Spleen (tissue), 11 donors: ENCODE measurements around the gene FGD5. TPM values are rescaled to one million over a fixed set of nuclear protein-coding genes. Genes with fewer than 3 reads are reported as not detected.

ENCODE experiments used
- DNase-seq: peaks from one replicate; pipeline ENCODE4 v3.0.0-alpha.2; 2020
- H3K27ac ChIP-seq, 8 donors: fragments of 200-600 bp; sonication (generic) in 7 of 8; 1 replicate in 4 of 8; 2 replicates in 4 of 8; pipeline versions ENCODE4 v1.5.0 to v1.8.0; 2016 to 2021; ENCODE audit warnings: inconsistent platforms in 4 of 8, mild to moderate bottlenecking in 4 of 8, moderate library complexity in 1 of 8
- H3K27me3 ChIP-seq, 7 donors: fragments of 200-600 bp; sonication (generic) in 6 of 7; replicated peaks in 1 of 7; 1 replicate in 4 of 7; 2 replicates in 3 of 7; pipeline versions ENCODE4 v1.5.0 to v1.8.0; 2016 to 2021; ENCODE audit warnings: inconsistent platforms in 3 of 7, mild to moderate bottlenecking in 1 of 7
- H3K36me3 ChIP-seq, 6 donors: fragments of 200-600 bp; sonication (generic) in 5 of 6; 1 replicate in 4 of 6; 2 replicates in 2 of 6; pipeline versions ENCODE4 v1.5.0 to v1.8.0; 2016 to 2021; ENCODE audit warnings: inconsistent platforms in 2 of 6
- H3K4me1 ChIP-seq, 6 donors: fragments of 200-600 bp; sonication (generic) in 5 of 6; 1 replicate in 3 of 6; 2 replicates in 3 of 6; pipeline versions ENCODE4 v1.5.0 to v1.8.0; 2016 to 2021; ENCODE audit warnings: inconsistent platforms in 3 of 6
- H3K4me3 ChIP-seq, 8 donors: fragments of 200-600 bp; sonication (generic) in 7 of 8; 1 replicate in 4 of 8; 2 replicates in 4 of 8; pipeline versions ENCODE4 v1.5.0 to v1.8.0; 2016 to 2021; ENCODE audit warnings: inconsistent platforms in 4 of 8, mild to moderate bottlenecking in 4 of 8, moderate library complexity in 2 of 8
- H3K9me3 ChIP-seq, 8 donors: fragments of 200-600 bp; sonication (generic) in 7 of 8; 1 replicate in 4 of 8; 2 replicates in 4 of 8; pipeline versions ENCODE4 v1.5.0 to v1.8.0; 2016 to 2021; ENCODE audit warnings: inconsistent platforms in 4 of 8
- CTCF ChIP-seq, 11 experiments: fragments of 200-600 bp in 7 of 11; fragments of 450-650 bp in 4 of 11; sonication (generic) in 4 of 11; IDR thresholded peaks in 8 of 11; conservative IDR thresholded peaks in 3 of 11; 1 replicate in 7 of 11; 2 replicates in 4 of 11; pipeline versions ENCODE4 v1.4.0 to v1.8.0; 2016 to 2021; ENCODE audit warnings: antibody characterized with exemption in 11 of 11, inconsistent platforms in 4 of 11, mild to moderate bottlenecking in 1 of 11
- POLR2A ChIP-seq, 3 donors: fragments of 450-650 bp; IDR thresholded peaks; one replicate each; pipeline ENCODE4 v1.5.1; 2017; ENCODE audit warnings: antibody characterized with exemption in 3 of 3, mild to moderate bottlenecking in 1 of 3
- POLR2AphosphoS5 ChIP-seq, 3 donors: sonication (generic); formaldehyde crosslinking; IDR thresholded peaks; one replicate each; pipeline ENCODE4 v1.5.1; 2017; ENCODE audit warnings: antibody characterized with exemption in 3 of 3
- WGBS, 5 donors: extraction: QIAGEN DNeasy Blood & Tissue Kit in 3 of 5; methylation state at CpG; one replicate each; pipeline versions ENCODE4 v1.1.5 to v1.1.7; 2013 to 2018; 5-methylcytosine and 5-hydroxymethylcytosine counted together
- intact Hi-C: fragments of 100-400 bp; cut with DNase I; formaldehyde crosslinking; loops from one replicate; pipeline ENCODE4 v1.15.0; 2023; ENCODE audit warnings: low total_unique reads
- polyA plus RNA-seq, 3 donors: library from polyadenylated mRNA; stranded (reverse); fragments of 200-250 nt; gene quantifications; one replicate each; pipeline ENCODE4 v1.2.1, GENCODE V29; 2013
- total RNA-seq, 7 donors: library from RNA; depleted of rRNA in 3 of 7; stranded (reverse); fragments of >200 nt in 3 of 7; fragmentation: NEBNext Ultra II Directional in 4 of 7; extraction: Animal tissue kit (Norgen Biotek cat#: 25700) in 4 of 7; gene quantifications; one replicate each; pipeline versions ENCODE4 v1.1.0 to v1.2.1, GENCODE V29; 2016 to 2021
- donor health status: healthy with polysubstance abuse.
- donor health status: DM: no; HTN: no; CAD: no; lungs with moderate emphysema.
- donor health status: DM: no; HTN: no; CAD: no.
- donor health status: Bipolar disorder and iron deficiency.
- donor health status: healthy.
- donor health status: DM: no; HTN: no; CAD: no.
- donor health status: DM: yes; HTN: yes; CAD: no.

The FGD5 gene
- total and polyA plus RNA-seq, 10 donors: 6.0 to 145 (median 63.8) TPM

- peak; percentile 79 for DNase-seq
- intact Hi-C loops: no loop called here
- peaks cover 0 to 73% (median 42%) of the 10 kb centered on the region in 6 donors for H3K4me1 ChIP-seq
- H3K27me3 ChIP-seq: peaks cover 0 to 77% (median 17%) of the 10 kb centered on the region in 7 donors
- peak overlapping the region; percentile 27 to 90 (median 84) for H3K27ac ChIP-seq
- WGBS, 5 donors: 7 to 25% (median 12%) methylated on average over 25 to 84 of the region's 85 CpGs
- TF ChIP-seq CTCF (IDR thresholded peaks at IDR 0.05 in 8 of 11, conservative IDR thresholded peaks at IDR 0.05 in 3 of 11) (no peak), POLR2AphosphoS5 (IDR thresholded peaks at IDR 0.05) (peak; percentile 70 to 80 (median 72)), POLR2A (IDR thresholded peaks at IDR 0.05) (peak in 1 of 3 donors; percentile 12)
- H3K4me3 ChIP-seq: peak overlapping the region in 7 of 8 donors; percentile 52 to 77 (median 58)
- H3K36me3 ChIP-seq: no peaks in the 10 kb centered on the region
- no peaks in the 10 kb centered on the region for H3K9me3 ChIP-seq
Measured at GRCh38 chr3:14810070-14810791, 8.5 kb upstream of the FGD5 start.

- WGBS, 5 donors: 1 to 2% (median 2%) methylated on average over 45 to 78 of the region's 78 CpGs
- peak overlapping the region; percentile 53 to 90 (median 84) for H3K27ac ChIP-seq
Measured at GRCh38 chr3:14810801-14811661, 7.7 kb upstream of the FGD5 start.

GRCh38 chr3:14811684-14812083 lies 7.1 kb upstream of the FGD5 start:
- WGBS, 5 donors: 8 to 16% (median 15%) methylated on average over 7 of the region's 7 CpGs
- intact Hi-C loops: no loop called here
- Histone ChIP-seq H3K27me3 (peaks cover 0 to 73% (median 17%) of the 10 kb centered on the region in 7 donors), H3K27ac (peak overlapping the region; percentile 53 to 90 (median 84)), H3K36me3 (no peaks in the 10 kb centered on the region), H3K4me3 (peak overlapping the region; percentile 41 to 77 (median 56)), H3K9me3 (no peaks in the 10 kb centered on the region), H3K4me1 (peaks cover 0 to 63% (median 30%) of the 10 kb centered on the region in 6 donors)
- peak; percentile 25 for DNase-seq
- no peak for TF ChIP-seq CTCF (IDR thresholded peaks at IDR 0.05 in 8 of 11, conservative IDR thresholded peaks at IDR 0.05 in 3 of 11)
- no peak for TF ChIP-seq POLR2AphosphoS5 (IDR thresholded peaks at IDR 0.05)
- no peak for TF ChIP-seq POLR2A (IDR thresholded peaks at IDR 0.05)

More at GRCh38 chr3:14810801-14811661, 7.7 kb upstream of the FGD5 start:
- Histone ChIP-seq H3K4me3 (peak overlapping the region; percentile 41 to 77 (median 56)), H3K36me3 (no peaks in the 10 kb centered on the region), H3K9me3 (no peaks in the 10 kb centered on the region), H3K4me1 (peaks cover 0 to 70% (median 36%) of the 10 kb centered on the region in 6 donors), H3K27me3 (peaks cover 0 to 73% (median 17%) of the 10 kb centered on the region in 7 donors)
- intact Hi-C loops: no loop called here
- DNase-seq: peak; percentile 67
- TF ChIP-seq POLR2AphosphoS5 (IDR thresholded peaks at IDR 0.05) (peak in 1 of 3 donors; percentile 26), POLR2A (IDR thresholded peaks at IDR 0.05) (no peak), CTCF (IDR thresholded peaks at IDR 0.05 in 8 of 11, conservative IDR thresholded peaks at IDR 0.05 in 3 of 11) (no peak)
